Peyer's patch (tissue), 4 donors: Measurements from ENCODE around the gene PALD1. TPM values are rescaled to one million over a fixed set of nuclear protein-coding genes. Genes with fewer than 3 reads are reported as not detected.

Source experiments
- DNase-seq, 3 donors: peaks; one replicate each; pipeline ENCODE4 v3.0.0-alpha.2; 2017 to 2019
- H3K27ac ChIP-seq, 4 donors: fragments of 200-600 bp; sonication (generic); one replicate each; pipeline ENCODE4 v1.5.1; 2016 to 2019
- H3K27me3 ChIP-seq, 2 donors: fragments of 200-600 bp; sonication (generic); one replicate each; pipeline ENCODE4 v1.5.1; 2019
- H3K36me3 ChIP-seq, 3 donors: fragments of 200-600 bp; sonication (generic); one replicate each; pipeline ENCODE4 v1.5.1; 2016 to 2019
- H3K4me1 ChIP-seq, 4 donors: fragments of 200-600 bp; sonication (generic); one replicate each; pipeline ENCODE4 v1.5.1; 2016 to 2019
- H3K4me3 ChIP-seq, 4 donors: fragments of 200-600 bp; sonication (generic); 1 replicate in 3 of 4; 2 replicates in 1 of 4; pipeline ENCODE4 v1.5.1; 2016 to 2019; ENCODE audit warnings: mild to moderate bottlenecking in 1 of 4
- H3K9me3 ChIP-seq, 4 donors: fragments of 200-600 bp; sonication (generic); one replicate each; pipeline ENCODE4 v1.5.1; 2016 to 2019; ENCODE audit warnings: mild to moderate bottlenecking in 1 of 4
- POLR2A ChIP-seq, 2 donors: fragments of 450-650 bp; IDR thresholded peaks; one replicate each; pipeline ENCODE4 v1.5.1; 2017; ENCODE audit warnings: antibody characterized with exemption in 2 of 2, mild to moderate bottlenecking in 2 of 2, moderate library complexity in 2 of 2
- total RNA-seq, 4 donors: library from RNA; depleted of rRNA; stranded (reverse); fragments of >200 nt; gene quantifications; one replicate each; pipeline ENCODE4 v1.1.0, GENCODE V29; 2016
- TF ChIP-seq, protein P1 (sequence below), 6 experiments: fragments of 450-650 bp in 4 of 6; fragments of 200-600 bp in 2 of 6; sonication (generic) in 1 of 6; IDR thresholded peaks; one replicate each; pipeline ENCODE4 v1.5.1; 2017 to 2019; ENCODE audit warnings: antibody characterized with exemption in 6 of 6, mild to moderate bottlenecking in 3 of 6, moderate library complexity in 1 of 6

Gene PALD1
- total RNA-seq, 4 donors from 2014 or later: 1.2 to 15.7 (median 3.6) TPM

DNA sequence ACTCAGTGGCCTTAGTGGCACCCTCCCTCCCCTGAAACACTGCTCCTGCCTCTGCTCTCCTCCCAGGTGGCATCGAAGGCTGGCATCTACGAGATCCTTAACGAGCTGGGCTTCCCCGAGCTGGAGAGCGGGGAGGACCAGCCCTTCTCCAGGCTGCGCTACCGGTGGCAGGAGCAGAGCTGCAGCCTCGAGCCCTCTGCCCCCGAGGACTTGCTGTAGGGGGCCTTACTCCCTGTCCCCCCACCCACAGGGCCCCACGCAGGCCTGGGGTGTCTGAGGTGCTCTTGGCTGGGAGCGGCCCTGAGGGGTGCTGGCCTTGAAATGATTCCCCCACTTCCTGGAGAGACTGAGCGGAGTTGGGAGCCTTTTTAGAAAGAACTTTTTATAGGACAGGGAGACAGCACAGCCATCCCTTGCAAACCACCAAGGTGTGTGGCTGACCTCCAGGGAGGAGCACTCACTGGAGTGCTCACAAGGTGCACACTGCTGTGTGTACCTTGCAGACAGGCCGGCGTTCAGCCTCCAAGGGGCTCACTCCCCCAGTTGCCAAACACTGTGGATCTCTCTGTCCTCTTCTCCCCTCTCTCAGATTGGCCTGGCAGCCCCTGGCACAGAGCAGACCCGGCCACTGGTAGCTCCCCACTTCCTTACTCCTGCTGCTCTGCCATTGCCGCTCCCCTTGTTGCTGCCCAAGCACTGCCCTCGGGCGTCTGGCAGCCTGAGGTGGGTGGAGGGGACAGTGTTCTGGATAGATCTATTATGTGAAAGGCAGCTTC, 88.1 kb downstream of the PALD1 start:
- peaks cover 0 to 5% (median 0%) of the 10 kb centered on the region in 3 donors for H3K36me3 ChIP-seq
- no peaks in the 10 kb centered on the region for H3K27me3 ChIP-seq
- no peak overlapping the region for H3K4me3 ChIP-seq
- no peaks in the 10 kb centered on the region for H3K9me3 ChIP-seq
- H3K27ac ChIP-seq: no peak overlapping the region
- peaks cover 0 to 3% (median 0%) of the 10 kb centered on the region in 4 donors for H3K4me1 ChIP-seq
- TF ChIP-seq, protein P1, sequence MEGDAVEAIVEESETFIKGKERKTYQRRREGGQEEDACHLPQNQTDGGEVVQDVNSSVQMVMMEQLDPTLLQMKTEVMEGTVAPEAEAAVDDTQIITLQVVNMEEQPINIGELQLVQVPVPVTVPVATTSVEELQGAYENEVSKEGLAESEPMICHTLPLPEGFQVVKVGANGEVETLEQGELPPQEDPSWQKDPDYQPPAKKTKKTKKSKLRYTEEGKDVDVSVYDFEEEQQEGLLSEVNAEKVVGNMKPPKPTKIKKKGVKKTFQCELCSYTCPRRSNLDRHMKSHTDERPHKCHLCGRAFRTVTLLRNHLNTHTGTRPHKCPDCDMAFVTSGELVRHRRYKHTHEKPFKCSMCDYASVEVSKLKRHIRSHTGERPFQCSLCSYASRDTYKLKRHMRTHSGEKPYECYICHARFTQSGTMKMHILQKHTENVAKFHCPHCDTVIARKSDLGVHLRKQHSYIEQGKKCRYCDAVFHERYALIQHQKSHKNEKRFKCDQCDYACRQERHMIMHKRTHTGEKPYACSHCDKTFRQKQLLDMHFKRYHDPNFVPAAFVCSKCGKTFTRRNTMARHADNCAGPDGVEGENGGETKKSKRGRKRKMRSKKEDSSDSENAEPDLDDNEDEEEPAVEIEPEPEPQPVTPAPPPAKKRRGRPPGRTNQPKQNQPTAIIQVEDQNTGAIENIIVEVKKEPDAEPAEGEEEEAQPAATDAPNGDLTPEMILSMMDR (IDR thresholded peaks at IDR 0.05): no peak
- TF ChIP-seq POLR2A (IDR thresholded peaks at IDR 0.05): no peak
- no peak for DNase-seq

DNA sequence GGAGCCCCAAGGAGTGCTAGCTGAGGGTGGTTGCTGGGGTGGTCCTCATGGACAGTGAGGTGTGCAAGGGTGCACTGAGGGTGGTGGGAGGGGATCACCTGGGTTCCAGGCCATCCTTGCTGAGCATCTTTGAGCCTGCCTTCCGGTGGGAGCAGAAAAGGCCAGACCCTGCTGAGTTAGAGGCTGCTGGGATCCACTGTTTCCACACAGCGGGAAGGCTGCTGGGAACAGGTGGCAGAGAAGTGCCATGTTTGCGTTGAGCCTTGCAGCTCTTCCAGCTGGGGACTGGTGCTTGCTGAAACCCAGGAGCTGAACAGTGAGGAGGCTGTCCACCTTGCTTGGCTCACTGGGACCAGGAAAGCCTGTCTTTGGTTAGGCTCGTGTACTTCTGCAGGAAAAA, 89.0 kb downstream of the PALD1 start:
- Histone ChIP-seq H3K36me3 (peaks cover 0 to 5% (median 0%) of the 10 kb centered on the region in 3 donors), H3K27ac (no peak overlapping the region)
- DNase-seq: no peak

DNA sequence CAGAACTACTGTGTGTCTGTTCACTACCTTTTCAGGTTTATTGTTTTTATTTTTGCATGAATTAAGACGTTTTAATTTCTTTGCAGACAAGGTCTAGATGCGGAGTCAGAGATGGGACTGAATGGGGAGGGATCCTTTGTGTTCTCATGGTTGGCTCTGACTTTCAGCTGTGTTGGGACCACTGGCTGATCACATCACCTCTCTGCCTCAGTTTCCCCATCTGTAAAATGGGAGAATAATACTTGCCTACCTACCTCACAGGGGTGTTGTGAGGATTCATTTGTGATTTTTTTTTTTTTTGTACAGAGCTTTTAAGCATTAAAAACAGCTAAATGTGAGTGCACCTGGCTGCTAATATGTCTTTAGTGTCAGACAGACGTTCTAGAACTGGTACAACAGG, 89.5 kb downstream of the PALD1 start:
- Histone ChIP-seq H3K27me3 (no peaks in the 10 kb centered on the region), H3K4me3 (no peak overlapping the region), H3K27ac (no peak overlapping the region), H3K4me1 (no peaks in the 10 kb centered on the region), H3K9me3 (no peaks in the 10 kb centered on the region), H3K36me3 (peaks cover 0 to 5% (median 0%) of the 10 kb centered on the region in 3 donors)
- no peak for TF ChIP-seq POLR2A (IDR thresholded peaks at IDR 0.05)
- TF ChIP-seq, protein P1 (IDR thresholded peaks at IDR 0.05): no peak
- DNase-seq: no peak

More for the DNA sequence above, 89.0 kb downstream of the PALD1 start:
- Histone ChIP-seq H3K4me3 (no peak overlapping the region), H3K9me3 (no peaks in the 10 kb centered on the region), H3K4me1 (no peaks in the 10 kb centered on the region), H3K27me3 (no peaks in the 10 kb centered on the region)
- TF ChIP-seq, protein P1 (IDR thresholded peaks at IDR 0.05): no peak
- TF ChIP-seq POLR2A (IDR thresholded peaks at IDR 0.05): no peak

DNA sequence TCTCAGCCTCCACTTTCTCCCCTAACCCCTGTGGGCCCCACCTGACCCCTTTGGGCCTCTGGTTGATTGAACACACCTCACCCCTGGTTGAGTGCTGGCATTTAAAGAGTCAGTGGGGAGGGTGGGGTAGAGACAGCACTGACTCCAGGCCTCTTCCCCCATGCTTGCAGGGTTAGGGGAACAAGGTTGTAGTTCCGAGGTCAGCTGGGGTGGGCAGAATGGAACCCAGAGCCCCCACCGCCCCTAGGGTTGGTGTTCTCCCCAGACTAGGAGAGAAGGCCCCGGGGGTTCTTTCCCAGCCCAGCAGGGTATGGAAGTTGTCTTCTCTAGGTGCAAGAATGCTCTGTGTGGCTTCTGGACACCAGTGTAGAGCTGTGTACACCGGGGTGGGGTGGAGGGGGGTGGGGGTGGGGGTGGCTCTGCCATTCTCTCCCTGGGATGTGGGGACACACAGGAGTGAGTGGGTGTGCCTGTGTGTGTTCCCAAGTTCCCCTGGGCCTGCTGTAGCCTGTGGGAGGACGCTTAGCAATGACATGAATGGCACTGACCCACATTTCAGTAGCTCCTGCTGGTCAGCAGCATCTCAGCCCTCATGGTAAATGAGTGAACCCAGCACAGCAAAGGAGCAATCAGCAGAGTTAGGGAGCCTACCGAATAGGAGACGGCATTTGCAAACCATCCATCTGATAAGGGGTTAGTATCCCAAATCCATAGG, 90.4 kb downstream of the PALD1 start:
- TF ChIP-seq, protein P1 (IDR thresholded peaks at IDR 0.05): no peak
- H3K4me1 ChIP-seq: no peaks in the 10 kb centered on the region
- peaks cover 0 to 5% (median 0%) of the 10 kb centered on the region in 3 donors for H3K36me3 ChIP-seq
- no peak for DNase-seq
- H3K4me3 ChIP-seq: no peak overlapping the region
- H3K27ac ChIP-seq: no peak overlapping the region
- no peaks in the 10 kb centered on the region for H3K9me3 ChIP-seq
- H3K27me3 ChIP-seq: no peaks in the 10 kb centered on the region

DNA sequence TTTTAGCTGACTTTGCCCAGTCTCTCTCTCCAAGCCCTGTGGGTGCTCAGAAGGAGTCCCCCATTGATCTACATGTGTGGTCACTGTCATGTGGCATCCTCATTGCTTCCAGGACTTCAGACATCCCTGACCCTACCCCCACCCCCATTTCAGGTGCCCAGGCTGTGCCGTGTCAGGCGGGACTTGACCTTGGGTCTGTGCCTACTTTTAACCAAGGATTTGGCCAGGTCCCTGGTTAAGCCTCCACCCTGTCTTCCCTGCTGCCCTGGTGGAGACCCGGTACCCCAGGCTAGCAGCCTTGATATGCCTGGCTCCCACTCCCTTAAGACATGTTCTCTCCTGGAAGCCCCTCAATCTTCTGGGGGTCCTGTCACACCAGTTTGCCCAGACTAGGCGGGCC, 92.7 kb downstream of the PALD1 start:
- TF ChIP-seq POLR2A (IDR thresholded peaks at IDR 0.05): no peak
- TF ChIP-seq, protein P1 (IDR thresholded peaks at IDR 0.05): no peak
- Histone ChIP-seq H3K36me3 (no peaks in the 10 kb centered on the region), H3K27ac (no peak overlapping the region), H3K4me3 (no peak overlapping the region), H3K27me3 (no peaks in the 10 kb centered on the region), H3K4me1 (peaks cover 0 to 10% (median 3%) of the 10 kb centered on the region in 4 donors), H3K9me3 (no peaks in the 10 kb centered on the region)
- DNase-seq: no peak
